Measurements from ENCODE around the gene CNTNAP5. TPM values are rescaled to one million over a fixed set of nuclear protein-coding genes. Genes with fewer than 3 reads are reported as not detected.

The CNTNAP5 gene
- total and polyA plus RNA-seq, 8 donors: 0.03 to 0.29 (median 0.10) TPM; not detected in 4

- Histone ChIP-seq H3K4me1 (no peaks in the 10 kb centered on the region), H3K27me3 (no peaks in the 10 kb centered on the region), H3K4me3 (no peak overlapping the region), H3K27ac (no peak overlapping the region), H3K9me3 (peaks cover 0 to 5% of the 10 kb centered on the region in 2 donors), H3K36me3 (no peaks in the 10 kb centered on the region)
- intact Hi-C loops (cut with DNase I): no loop called here
- no peak for ATAC-seq
- DNase-seq: no peak
- no peak for TF ChIP-seq CTCF (IDR thresholded peaks at IDR 0.05)
Observed at GRCh38 chr2:124254621-124255020, 229.5 kb downstream of the CNTNAP5 start.

- no peak for ATAC-seq
Observed at GRCh38 chr2:124257120-124257519, 232.0 kb downstream of the CNTNAP5 start.

GRCh38 chr2:124258140-124258880, 233.2 kb downstream of the CNTNAP5 start:
- DNase-seq (no peak), ATAC-seq (no peak)
- Histone ChIP-seq H3K9me3 (peaks cover 0 to 5% of the 10 kb centered on the region in 2 donors), H3K4me1 (no peaks in the 10 kb centered on the region), H3K27ac (no peak overlapping the region), H3K27me3 (no peaks in the 10 kb centered on the region), H3K4me3 (no peak overlapping the region), H3K36me3 (no peaks in the 10 kb centered on the region)
- intact Hi-C loops (cut with DNase I): no loop called here
- no peak for TF ChIP-seq CTCF (IDR thresholded peaks at IDR 0.05)

More at GRCh38 chr2:124257120-124257519, 232.0 kb downstream of the CNTNAP5 start:
- peaks cover 0 to 5% of the 10 kb centered on the region in 2 donors for H3K9me3 ChIP-seq
- TF ChIP-seq CTCF (IDR thresholded peaks at IDR 0.05): no peak
- intact Hi-C loops (cut with DNase I): no loop called here
- H3K36me3 ChIP-seq: no peaks in the 10 kb centered on the region
- H3K4me3 ChIP-seq: no peak overlapping the region
- H3K27me3 ChIP-seq: no peaks in the 10 kb centered on the region
- DNase-seq: no peak
- H3K4me1 ChIP-seq: no peaks in the 10 kb centered on the region
- no peak overlapping the region for H3K27ac ChIP-seq

GRCh38 chr2:124261456-124261855, 236.4 kb downstream of the CNTNAP5 start:
- Histone ChIP-seq H3K27ac (no peak overlapping the region), H3K4me3 (no peak overlapping the region), H3K27me3 (no peaks in the 10 kb centered on the region), H3K4me1 (no peaks in the 10 kb centered on the region), H3K36me3 (no peaks in the 10 kb centered on the region), H3K9me3 (peaks cover 0 to 2% of the 10 kb centered on the region in 2 donors)
- intact Hi-C loops (cut with DNase I): no loop called here
- DNase-seq (no peak), ATAC-seq (no peak)
- TF ChIP-seq CTCF (IDR thresholded peaks at IDR 0.05): no peak

GRCh38 chr2:124264551-124265091, 239.5 kb downstream of the CNTNAP5 start:
- H3K4me1 ChIP-seq: no peaks in the 10 kb centered on the region
- H3K36me3 ChIP-seq: no peaks in the 10 kb centered on the region
- intact Hi-C loops (cut with DNase I): no loop called here
- H3K4me3 ChIP-seq: no peak overlapping the region
- no peak for TF ChIP-seq CTCF (IDR thresholded peaks at IDR 0.05)
- no peaks in the 10 kb centered on the region for H3K9me3 ChIP-seq
- no peaks in the 10 kb centered on the region for H3K27me3 ChIP-seq
- ATAC-seq (no peak), DNase-seq (no peak)
- no peak overlapping the region for H3K27ac ChIP-seq

Measured in left lung (tissue), 10 donors.